Gastroesophageal sphincter (tissue), 3 donors: ENCODE measurements around the gene FGF10.

Source experiments
- EP300 ChIP-seq: sonication (generic); formaldehyde crosslinking; IDR thresholded peaks from one replicate; pipeline ENCODE4 v1.6.1; 2017; ENCODE audit warnings: antibody characterized with exemption, mild to moderate bottlenecking
- POLR2A ChIP-seq, 2 donors: fragments of 450-650 bp; IDR thresholded peaks; one replicate each; pipeline ENCODE4 v1.6.1; 2017; ENCODE audit warnings: antibody characterized with exemption in 2 of 2, mild to moderate bottlenecking in 2 of 2, moderate library complexity in 1 of 2
- TF ChIP-seq, protein P1 (sequence below), 4 experiments: fragments of 200-600 bp in 2 of 4; fragments of 450-650 bp in 2 of 4; sonication (generic) in 1 of 4; IDR thresholded peaks; one replicate each; pipeline ENCODE4 v1.5.1; 2017 to 2019; ENCODE audit warnings: antibody characterized with exemption in 4 of 4, mild to moderate bottlenecking in 2 of 4, moderate library complexity in 2 of 4

GRCh38 chr5:44382894-44383293 is 6.3 kb downstream of the FGF10 start:
- TF ChIP-seq POLR2A (IDR thresholded peaks at IDR 0.05) (no peak), EP300 (no peak)
- TF ChIP-seq, protein P1, sequence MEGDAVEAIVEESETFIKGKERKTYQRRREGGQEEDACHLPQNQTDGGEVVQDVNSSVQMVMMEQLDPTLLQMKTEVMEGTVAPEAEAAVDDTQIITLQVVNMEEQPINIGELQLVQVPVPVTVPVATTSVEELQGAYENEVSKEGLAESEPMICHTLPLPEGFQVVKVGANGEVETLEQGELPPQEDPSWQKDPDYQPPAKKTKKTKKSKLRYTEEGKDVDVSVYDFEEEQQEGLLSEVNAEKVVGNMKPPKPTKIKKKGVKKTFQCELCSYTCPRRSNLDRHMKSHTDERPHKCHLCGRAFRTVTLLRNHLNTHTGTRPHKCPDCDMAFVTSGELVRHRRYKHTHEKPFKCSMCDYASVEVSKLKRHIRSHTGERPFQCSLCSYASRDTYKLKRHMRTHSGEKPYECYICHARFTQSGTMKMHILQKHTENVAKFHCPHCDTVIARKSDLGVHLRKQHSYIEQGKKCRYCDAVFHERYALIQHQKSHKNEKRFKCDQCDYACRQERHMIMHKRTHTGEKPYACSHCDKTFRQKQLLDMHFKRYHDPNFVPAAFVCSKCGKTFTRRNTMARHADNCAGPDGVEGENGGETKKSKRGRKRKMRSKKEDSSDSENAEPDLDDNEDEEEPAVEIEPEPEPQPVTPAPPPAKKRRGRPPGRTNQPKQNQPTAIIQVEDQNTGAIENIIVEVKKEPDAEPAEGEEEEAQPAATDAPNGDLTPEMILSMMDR (IDR thresholded peaks at IDR 0.05), result no peak
